ENCODE results near the gene MMEL1.

Gene MMEL1

GRCh38 chr1:2566101-2567045 is 66.4 kb downstream of the MMEL1 start:
- Histone ChIP-seq H3K4me3 (ENCODE audit: extremely low read depth, insufficient read depth, low read length, poor library complexity, severe bottlenecking) (no peak overlapping the region), H3K9me3 (ENCODE audit: control insufficient read depth, low read length) (no peaks in the 10 kb centered on the region), H3K36me3 (ENCODE audit: control insufficient read depth, insufficient read depth, low read length) (no peaks in the 10 kb centered on the region), H3K27ac (ENCODE audit: low read depth, low read length, severe bottlenecking) (no peak overlapping the region), H3K4me1 (ENCODE audit: control insufficient read depth, insufficient read depth, low read length, poor library complexity, severe bottlenecking) (peaks cover 5% of the 10 kb centered on the region)
- WGBS, 2 experiments (ENCODE audit: insufficient coverage in 2 of 2) = 90 to 93% methylated on average over 22 to 30 of the region's 34 CpGs

GRCh38 chr1:2564815-2565374 is 67.9 kb downstream of the MMEL1 start:
- Histone ChIP-seq H3K36me3 (ENCODE audit: control insufficient read depth, insufficient read depth, low read length) (no peaks in the 10 kb centered on the region), H3K4me1 (ENCODE audit: control insufficient read depth, insufficient read depth, low read length, poor library complexity, severe bottlenecking) (peaks cover 5% of the 10 kb centered on the region), H3K9me3 (ENCODE audit: control insufficient read depth, low read length) (no peaks in the 10 kb centered on the region), H3K4me3 (ENCODE audit: extremely low read depth, insufficient read depth, low read length, poor library complexity, severe bottlenecking) (no peak overlapping the region), H3K27ac (ENCODE audit: low read depth, low read length, severe bottlenecking) (no peak overlapping the region)
- WGBS, 2 experiments (ENCODE audit: insufficient coverage in 2 of 2) = 76 to 84% methylated on average over 11 to 13 of the region's 14 CpGs

GRCh38 chr1:2564006-2564814 is 68.6 kb downstream of the MMEL1 start:
- Histone ChIP-seq H3K4me3 (ENCODE audit: extremely low read depth, insufficient read depth, low read length, poor library complexity, severe bottlenecking) (no peak overlapping the region), H3K27ac (ENCODE audit: low read depth, low read length, severe bottlenecking) (no peak overlapping the region), H3K4me1 (ENCODE audit: control insufficient read depth, insufficient read depth, low read length, poor library complexity, severe bottlenecking) (peaks cover 5% of the 10 kb centered on the region), H3K36me3 (ENCODE audit: control insufficient read depth, insufficient read depth, low read length) (no peaks in the 10 kb centered on the region), H3K9me3 (ENCODE audit: control insufficient read depth, low read length) (no peaks in the 10 kb centered on the region)
- WGBS, 2 experiments (ENCODE audit: insufficient coverage in 2 of 2) = 85 to 92% methylated on average over 13 to 17 of the region's 20 CpGs

- Histone ChIP-seq H3K9me3 (ENCODE audit: control insufficient read depth, low read length) (no peaks in the 10 kb centered on the region), H3K4me1 (ENCODE audit: control insufficient read depth, insufficient read depth, low read length, poor library complexity, severe bottlenecking) (peaks cover 5% of the 10 kb centered on the region), H3K27ac (ENCODE audit: low read depth, low read length, severe bottlenecking) (no peak overlapping the region), H3K36me3 (ENCODE audit: control insufficient read depth, insufficient read depth, low read length) (no peaks in the 10 kb centered on the region), H3K4me3 (ENCODE audit: extremely low read depth, insufficient read depth, low read length, poor library complexity, severe bottlenecking) (no peak overlapping the region)
- 88 to 92% methylated on average over 10 to 16 of the region's 18 CpGs for WGBS, 2 experiments (ENCODE audit: insufficient coverage in 2 of 2)
Measured at GRCh38 chr1:2563205-2563604, 69.6 kb downstream of the MMEL1 start.

GRCh38 chr1:2561898-2562895 is 70.6 kb downstream of the MMEL1 start:
- WGBS, 2 experiments (ENCODE audit: insufficient coverage in 2 of 2) = 92 to 95% methylated on average over 19 to 20 of the region's 24 CpGs
- no peak overlapping the region for H3K4me3 ChIP-seq (ENCODE audit: extremely low read depth, insufficient read depth, low read length, poor library complexity, severe bottlenecking)
- H3K9me3 ChIP-seq (ENCODE audit: control insufficient read depth, low read length) = no peaks in the 10 kb centered on the region
- H3K36me3 ChIP-seq (ENCODE audit: control insufficient read depth, insufficient read depth, low read length) = no peaks in the 10 kb centered on the region
- no peak overlapping the region for H3K27ac ChIP-seq (ENCODE audit: low read depth, low read length, severe bottlenecking)
- peaks cover 5% of the 10 kb centered on the region for H3K4me1 ChIP-seq (ENCODE audit: control insufficient read depth, insufficient read depth, low read length, poor library complexity, severe bottlenecking)

GRCh38 chr1:2561446-2561845 is 71.4 kb downstream of the MMEL1 start:
- no peaks in the 10 kb centered on the region for H3K9me3 ChIP-seq (ENCODE audit: control insufficient read depth, low read length)
- no peaks in the 10 kb centered on the region for H3K36me3 ChIP-seq (ENCODE audit: control insufficient read depth, insufficient read depth, low read length)
- H3K27ac ChIP-seq (ENCODE audit: low read depth, low read length, severe bottlenecking) = no peak overlapping the region
- H3K4me3 ChIP-seq (ENCODE audit: extremely low read depth, insufficient read depth, low read length, poor library complexity, severe bottlenecking) = no peak overlapping the region
- peaks cover 7% of the 10 kb centered on the region for H3K4me1 ChIP-seq (ENCODE audit: control insufficient read depth, insufficient read depth, low read length, poor library complexity, severe bottlenecking)
- WGBS, 2 experiments (ENCODE audit: insufficient coverage in 2 of 2) = 87 to 93% methylated on average over 11 of the region's 11 CpGs

- H3K27ac ChIP-seq (ENCODE audit: low read depth, low read length, severe bottlenecking) = no peak overlapping the region
Measured at GRCh38 chr1:2560299-2561073, 72.3 kb downstream of the MMEL1 start.

GRCh38 chr1:2559509-2560298 is 73.1 kb downstream of the MMEL1 start:
- H3K4me3 ChIP-seq (ENCODE audit: extremely low read depth, insufficient read depth, low read length, poor library complexity, severe bottlenecking) = no peak overlapping the region
- WGBS, 2 experiments (ENCODE audit: insufficient coverage in 2 of 2) = 88 to 92% methylated on average over 26 to 29 of the region's 35 CpGs
- no peak overlapping the region for H3K27ac ChIP-seq (ENCODE audit: low read depth, low read length, severe bottlenecking)
- H3K36me3 ChIP-seq (ENCODE audit: control insufficient read depth, insufficient read depth, low read length) = no peaks in the 10 kb centered on the region
- no peaks in the 10 kb centered on the region for H3K9me3 ChIP-seq (ENCODE audit: control insufficient read depth, low read length)
- peaks cover 2% of the 10 kb centered on the region for H3K4me1 ChIP-seq (ENCODE audit: control insufficient read depth, insufficient read depth, low read length, poor library complexity, severe bottlenecking)

More at GRCh38 chr1:2560299-2561073, 72.3 kb downstream of the MMEL1 start:
- H3K9me3 ChIP-seq (ENCODE audit: control insufficient read depth, low read length) = no peaks in the 10 kb centered on the region
- 90 to 94% methylated on average over 13 to 15 of the region's 15 CpGs for WGBS, 2 experiments (ENCODE audit: insufficient coverage in 2 of 2)
- H3K4me1 ChIP-seq (ENCODE audit: control insufficient read depth, insufficient read depth, low read length, poor library complexity, severe bottlenecking) = peaks cover 2% of the 10 kb centered on the region
- no peak overlapping the region for H3K4me3 ChIP-seq (ENCODE audit: extremely low read depth, insufficient read depth, low read length, poor library complexity, severe bottlenecking)
- no peaks in the 10 kb centered on the region for H3K36me3 ChIP-seq (ENCODE audit: control insufficient read depth, insufficient read depth, low read length)

- Histone ChIP-seq H3K4me3 (ENCODE audit: extremely low read depth, insufficient read depth, low read length, poor library complexity, severe bottlenecking) (no peak overlapping the region), H3K9me3 (ENCODE audit: control insufficient read depth, low read length) (no peaks in the 10 kb centered on the region), H3K27ac (ENCODE audit: low read depth, low read length, severe bottlenecking) (no peak overlapping the region), H3K36me3 (ENCODE audit: control insufficient read depth, insufficient read depth, low read length) (no peaks in the 10 kb centered on the region), H3K4me1 (ENCODE audit: control insufficient read depth, insufficient read depth, low read length, poor library complexity, severe bottlenecking) (peaks cover 2% of the 10 kb centered on the region)
- 99 to 100% methylated on average over 4 to 6 of the region's 6 CpGs for WGBS, 2 experiments (ENCODE audit: insufficient coverage in 2 of 2)
Measured at GRCh38 chr1:2558861-2559260, 74.0 kb downstream of the MMEL1 start.
